Measurements from ENCODE around the gene UTP25.

- no peak; the same call in 1 of the 2 replicates for TF ChIP-seq GATA2 (IDR thresholded peaks at IDR 0.05; ENCODE audit: low read depth, low read length)
- peak; percentile 37; the same call in 1 of the 2 replicates for TF ChIP-seq GATA3 (IDR thresholded peaks at IDR 0.05; ENCODE audit: low read depth, low read length)
These were observed 55.7 kb downstream of the UTP25 start for GRCh38 chr1:209883341-209883971.

Measured in SH-SY5Y (cell line).